ENCODE measurements around the gene DYNC2H1.
"Not testable (repeated sequence)": the region's sequence is repeated elsewhere in the genome, so short reads cannot be mapped to it uniquely, and the experiment has no call there.

The DYNC2H1 gene

DNA sequence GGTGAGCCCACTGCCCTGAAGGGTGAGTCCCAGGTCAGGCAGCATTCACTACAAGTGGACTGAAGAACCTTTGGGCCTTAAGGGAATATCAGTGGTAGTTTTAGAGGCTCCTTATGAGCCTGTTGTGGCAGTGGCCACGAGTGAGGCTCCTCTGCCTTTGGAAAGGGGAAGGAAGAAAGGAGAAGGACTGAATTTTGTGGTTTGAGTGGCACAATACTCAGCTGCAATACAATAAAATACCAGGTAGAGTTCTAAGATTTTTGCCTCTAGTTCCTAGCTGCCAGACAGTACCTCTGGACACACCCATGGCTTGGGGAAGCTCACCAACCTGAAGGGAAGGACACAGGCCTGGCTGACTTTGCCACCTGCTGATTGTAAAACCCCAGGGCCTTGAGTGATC is 260.9 kb downstream of the DYNC2H1 start:
- DNase-seq (ENCODE audit: low spot score): no peak

DNA sequence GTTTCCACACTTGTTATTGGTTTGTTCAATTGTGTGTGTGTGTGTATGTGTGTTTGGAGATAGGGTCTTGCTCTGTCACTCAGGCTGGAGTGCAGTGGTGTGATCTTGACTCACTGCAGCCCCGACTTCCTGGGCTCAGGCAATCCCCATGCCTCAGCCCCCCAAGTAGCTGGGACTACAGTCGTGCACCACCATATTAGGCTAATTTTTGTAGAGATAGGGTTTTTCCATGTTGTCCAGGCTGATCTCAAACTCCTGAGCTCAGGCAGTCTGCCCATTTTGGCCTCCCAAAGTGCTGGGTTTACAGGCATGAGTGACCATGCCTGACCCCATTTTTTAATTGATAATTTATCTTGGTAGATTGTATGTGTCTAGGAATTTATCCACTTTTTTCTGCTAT is 263.7 kb downstream of the DYNC2H1 start:
- DNase-seq (ENCODE audit: low spot score): no peak

DNA sequence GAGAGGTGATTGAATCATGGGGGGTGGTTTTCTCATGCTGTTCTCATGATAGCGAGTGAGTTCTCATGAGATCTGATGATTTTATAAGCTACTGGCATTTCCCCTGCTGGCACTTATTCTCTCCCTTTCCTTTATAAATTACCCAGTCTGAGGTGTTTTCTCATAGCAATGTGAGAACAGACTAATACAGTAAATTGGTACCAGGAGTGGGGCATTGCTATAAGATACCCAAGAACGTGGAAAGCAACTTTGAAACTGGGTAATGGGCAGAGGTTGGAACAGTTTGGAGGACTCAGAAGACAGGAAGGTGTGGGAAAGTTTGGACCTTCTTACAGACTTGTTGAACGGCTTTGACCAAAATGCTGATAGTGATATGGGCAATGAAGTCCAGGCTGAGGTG is 265.0 kb downstream of the DYNC2H1 start:
- not testable (repeated sequence) for DNase-seq (ENCODE audit: low spot score)

- no peak for DNase-seq (ENCODE audit: low spot score)
Measured at GRCh38 chr11:103378931-103379330, 269.7 kb downstream of the DYNC2H1 start.

DNA sequence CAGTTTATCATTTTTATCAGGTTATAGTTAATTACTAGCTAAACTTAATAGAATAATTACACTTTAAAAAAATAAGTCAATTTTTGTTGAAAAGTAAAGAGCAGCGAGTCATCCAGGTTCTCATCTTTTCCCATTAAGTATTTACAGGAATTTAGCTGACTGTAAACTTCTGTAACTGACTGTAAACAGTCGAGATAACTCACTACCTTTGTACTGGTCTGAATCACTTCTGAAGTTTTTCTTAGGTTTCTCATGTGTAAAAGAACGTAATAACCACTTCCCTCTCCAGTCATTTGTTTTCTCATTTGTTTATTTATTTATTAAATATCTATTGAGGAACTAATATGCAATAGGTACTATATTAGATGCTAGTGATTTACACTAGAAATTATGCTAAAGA is 270.8 kb downstream of the DYNC2H1 start:
- no peak for DNase-seq (ENCODE audit: low spot score)

GRCh38 chr11:103384652-103385051 is 275.4 kb downstream of the DYNC2H1 start:
- DNase-seq (ENCODE audit: low spot score): no peak

DNA sequence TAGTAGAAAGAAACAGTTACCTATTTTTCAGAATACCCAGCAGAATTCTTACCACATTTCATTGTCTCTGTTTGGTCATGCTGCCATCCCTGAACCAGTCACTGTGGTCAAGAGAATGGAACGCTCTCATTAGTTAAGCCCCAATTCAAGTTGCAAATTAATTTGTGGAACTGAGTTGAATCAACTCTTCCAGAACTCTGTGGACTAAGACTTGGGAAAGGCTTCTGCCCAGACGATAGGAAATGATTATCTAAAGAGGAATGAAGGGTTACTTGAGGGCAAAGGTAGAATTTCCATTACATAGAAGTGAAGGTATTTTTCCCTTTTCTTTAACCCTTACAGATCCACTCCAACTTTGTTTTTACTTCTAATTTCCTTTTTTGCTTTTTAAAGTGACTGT is 286.4 kb downstream of the DYNC2H1 start:
- no peak for DNase-seq (ENCODE audit: low spot score)

GRCh38 chr11:103396237-103396636 is 287.0 kb downstream of the DYNC2H1 start:
- DNase-seq (ENCODE audit: low spot score): no peak

DNA sequence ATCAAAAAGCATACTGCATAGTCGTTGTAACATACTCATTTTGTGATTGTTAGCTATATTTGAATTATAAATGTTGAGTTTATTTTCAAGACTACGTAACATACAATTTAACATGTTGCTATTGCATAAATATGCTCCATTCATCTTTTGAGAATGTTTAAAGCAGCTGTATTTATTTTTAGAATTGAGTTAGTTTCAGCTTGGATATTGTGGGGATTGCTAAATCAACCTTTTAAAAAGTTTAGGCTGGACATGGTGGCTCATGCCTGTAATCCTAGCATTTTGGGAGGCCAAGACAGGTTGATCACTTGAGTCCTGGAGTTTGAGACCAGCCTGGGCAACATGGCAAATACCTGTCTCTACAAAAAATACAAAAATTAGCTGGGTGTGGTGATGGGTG is 288.1 kb downstream of the DYNC2H1 start:
- DNase-seq (ENCODE audit: low spot score): no peak

GRCh38 chr11:103398829-103399228 is 289.6 kb downstream of the DYNC2H1 start:
- no peak for DNase-seq (ENCODE audit: low spot score)

GRCh38 chr11:103406357-103406756 is 297.1 kb downstream of the DYNC2H1 start:
- DNase-seq (ENCODE audit: low spot score): no peak

- DNase-seq (ENCODE audit: low spot score): no peak
Measured at GRCh38 chr11:103407641-103408040, 298.4 kb downstream of the DYNC2H1 start.

DNA sequence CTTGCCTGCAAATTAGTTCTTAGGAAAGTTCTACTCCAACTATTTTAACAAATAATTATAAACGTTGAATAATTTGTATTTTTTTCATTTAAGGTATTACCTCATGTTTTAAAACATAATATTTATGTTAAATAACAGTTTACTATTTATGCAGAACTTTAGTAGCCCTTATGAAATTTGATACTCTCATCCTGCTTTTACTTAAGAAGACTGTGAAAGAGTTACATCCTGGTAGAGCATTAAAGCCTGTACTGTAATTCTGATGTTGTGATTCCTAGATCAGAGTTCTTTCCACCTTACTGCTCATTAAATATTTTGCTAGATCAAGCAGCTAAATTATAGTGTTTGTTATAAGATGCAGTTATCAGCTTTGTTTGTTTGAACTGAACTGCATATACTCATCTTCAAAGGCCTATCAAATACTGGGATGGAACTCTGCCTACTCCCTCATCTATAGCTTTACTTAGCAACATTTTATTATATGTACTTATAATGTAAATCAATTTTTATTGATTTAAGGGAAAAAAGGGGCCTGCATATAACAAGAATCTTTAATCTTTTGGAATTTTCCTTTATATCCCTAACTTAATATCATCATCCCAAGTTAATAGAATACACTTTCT is 304.2 kb downstream of the DYNC2H1 start:
- DNase-seq (ENCODE audit: low spot score): no peak

DNA sequence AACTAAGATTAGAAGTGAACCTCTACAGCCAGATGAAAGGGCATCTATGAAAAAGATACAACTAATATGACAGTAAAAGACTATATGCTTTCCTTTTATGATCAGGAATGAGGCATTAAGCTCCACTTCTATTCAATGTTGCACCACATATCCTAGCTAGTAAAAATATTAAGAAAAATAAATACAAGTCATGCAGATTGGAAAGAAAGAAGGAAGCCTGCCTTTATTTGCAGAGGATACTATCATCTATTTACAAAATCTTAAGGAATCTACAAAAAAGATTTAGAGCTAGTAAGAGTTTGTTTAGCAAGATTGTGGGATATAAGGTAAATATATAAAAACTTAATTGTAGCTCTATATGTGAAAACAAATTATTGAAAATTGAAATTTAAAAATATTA is 308.8 kb downstream of the DYNC2H1 start:
- DNase-seq (ENCODE audit: low spot score): no peak

- DNase-seq (ENCODE audit: low spot score): no peak
Measured at GRCh38 chr11:103420593-103420992, 311.4 kb downstream of the DYNC2H1 start.

DNA sequence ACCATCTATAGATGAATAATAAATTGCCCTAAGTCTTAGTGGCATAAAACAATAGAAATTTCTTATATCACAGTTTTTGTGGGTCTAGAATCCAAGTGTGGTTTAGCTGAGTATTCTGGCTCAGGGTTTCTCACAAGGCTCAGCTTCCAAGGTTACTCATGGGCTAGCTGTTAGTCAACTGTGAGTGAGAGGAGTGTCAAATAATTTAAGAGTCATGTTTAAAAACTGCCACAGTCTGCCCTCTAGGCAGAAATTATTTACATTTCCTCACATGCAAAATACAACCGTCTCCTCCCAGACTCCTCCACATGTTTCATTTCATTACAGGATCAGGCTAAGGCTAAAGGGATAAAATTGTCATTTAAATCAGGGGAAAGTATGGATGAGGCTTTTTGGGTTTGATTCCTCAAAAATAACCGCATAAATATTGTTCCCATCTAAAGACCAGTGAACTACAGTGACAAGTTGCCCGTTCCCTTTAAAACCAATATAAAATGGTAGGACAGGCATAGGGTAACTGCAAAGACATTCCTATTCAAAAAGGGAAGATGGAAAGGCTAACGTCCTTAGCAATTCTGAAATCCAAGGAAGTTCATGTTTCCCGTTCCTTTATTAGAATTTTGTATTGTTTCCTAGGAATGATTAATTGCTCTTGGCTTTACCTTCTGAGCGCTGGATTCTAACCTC is 324.3 kb downstream of the DYNC2H1 start:
- DNase-seq (ENCODE audit: low spot score): no peak

DNA sequence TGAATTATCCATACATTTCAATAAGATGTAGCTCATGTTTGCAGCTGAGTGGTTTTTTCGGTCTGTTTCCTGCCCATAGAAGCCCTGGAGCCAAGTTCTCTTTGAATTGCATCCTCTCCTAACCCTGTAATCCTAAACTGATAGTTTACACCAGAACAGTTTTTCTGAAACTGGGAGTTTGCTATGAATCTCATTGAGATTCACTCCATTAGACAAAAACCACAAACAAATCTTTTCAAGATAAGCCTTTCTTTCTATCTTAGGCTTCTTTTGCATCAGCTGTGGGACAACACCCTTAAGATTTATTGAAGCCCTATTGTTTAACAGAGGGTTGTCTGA is 324.8 kb downstream of the DYNC2H1 start:
- DNase-seq (ENCODE audit: low spot score): no peak

DNA sequence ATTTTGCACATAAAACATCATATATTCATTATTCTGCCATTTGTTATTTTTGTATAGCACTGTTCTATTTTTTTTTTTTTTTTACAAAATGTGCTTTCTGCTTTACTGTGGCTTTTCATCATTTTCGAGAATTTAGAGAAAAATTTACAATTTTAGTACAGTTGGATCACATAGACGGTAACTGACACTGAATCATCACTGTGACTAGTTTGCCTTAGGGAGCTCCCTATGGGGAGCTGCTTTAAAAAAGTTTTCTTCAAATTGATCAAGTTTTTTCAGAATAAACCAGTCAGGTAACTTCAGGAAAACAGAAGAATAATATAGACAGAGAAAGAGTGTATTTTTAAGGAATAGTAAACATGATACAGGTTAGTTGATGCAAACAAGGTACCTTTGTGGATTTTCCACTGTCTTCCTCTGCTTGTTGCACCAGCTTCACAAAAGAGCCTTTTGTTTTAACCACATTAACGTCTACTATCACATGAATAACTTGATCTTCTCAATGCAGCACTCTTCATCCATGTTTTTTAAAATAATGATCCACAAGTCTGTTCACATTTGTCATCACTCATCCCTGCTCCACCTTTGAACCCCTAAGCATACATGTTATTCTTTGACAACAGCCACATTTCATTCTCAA is 327.0 kb downstream of the DYNC2H1 start:
- DNase-seq (ENCODE audit: low spot score): no peak

DNA sequence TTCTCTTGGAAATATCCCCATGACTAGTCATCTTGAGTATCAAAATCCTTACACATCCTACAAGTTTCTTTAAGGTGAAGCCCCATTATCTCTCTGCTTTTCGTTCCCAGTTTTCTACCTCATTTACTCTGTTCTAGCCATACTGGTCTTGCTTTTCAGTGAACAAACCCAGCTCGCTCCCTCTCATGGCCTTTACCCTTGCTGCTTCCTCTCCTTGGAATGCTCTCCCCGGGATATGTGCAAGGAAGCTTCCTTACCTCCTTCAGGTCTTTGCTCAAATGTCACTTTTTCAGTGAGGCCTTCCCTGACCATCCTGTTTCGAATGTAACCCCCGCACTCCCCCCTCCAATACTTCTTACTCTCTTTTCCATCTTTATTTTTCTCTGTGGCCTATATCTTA is 331.8 kb downstream of the DYNC2H1 start:
- DNase-seq (ENCODE audit: low spot score): no peak

GRCh38 chr11:103448966-103449365 is 339.7 kb downstream of the DYNC2H1 start:
- no peak for DNase-seq (ENCODE audit: low spot score)

- DNase-seq (ENCODE audit: low spot score): no peak
Measured at GRCh38 chr11:103450241-103450640, 341.0 kb downstream of the DYNC2H1 start.

- DNase-seq (ENCODE audit: low spot score): no peak
Measured at GRCh38 chr11:103453126-103453525, 343.9 kb downstream of the DYNC2H1 start.

GRCh38 chr11:103453915-103454709 is 344.9 kb downstream of the DYNC2H1 start:
- DNase-seq (ENCODE audit: low spot score): no peak

All from LoVo (cell line).